Peyer's patch (tissue), 4 donors: ENCODE data around the gene RAET1E. TPM values are rescaled to one million over a fixed set of nuclear protein-coding genes. Genes with fewer than 3 reads are reported as not detected.

ENCODE experiments used
- DNase-seq, 3 donors: peaks; one replicate each; pipeline ENCODE4 v3.0.0-alpha.2; 2017 to 2019
- H3K27ac ChIP-seq, 4 donors: fragments of 200-600 bp; sonication (generic); one replicate each; pipeline ENCODE4 v1.5.1; 2016 to 2019
- H3K27me3 ChIP-seq, 2 donors: fragments of 200-600 bp; sonication (generic); one replicate each; pipeline ENCODE4 v1.5.1; 2019
- H3K36me3 ChIP-seq, 3 donors: fragments of 200-600 bp; sonication (generic); one replicate each; pipeline ENCODE4 v1.5.1; 2016 to 2019
- H3K4me1 ChIP-seq, 4 donors: fragments of 200-600 bp; sonication (generic); one replicate each; pipeline ENCODE4 v1.5.1; 2016 to 2019
- H3K4me3 ChIP-seq, 4 donors: fragments of 200-600 bp; sonication (generic); 1 replicate in 3 of 4; 2 replicates in 1 of 4; pipeline ENCODE4 v1.5.1; 2016 to 2019; ENCODE audit warnings: mild to moderate bottlenecking in 1 of 4
- H3K9me3 ChIP-seq, 4 donors: fragments of 200-600 bp; sonication (generic); one replicate each; pipeline ENCODE4 v1.5.1; 2016 to 2019; ENCODE audit warnings: mild to moderate bottlenecking in 1 of 4
- CTCF ChIP-seq, 6 experiments: fragments of 450-650 bp in 4 of 6; fragments of 200-600 bp in 2 of 6; sonication (generic) in 1 of 6; IDR thresholded peaks; one replicate each; pipeline ENCODE4 v1.5.1; 2017 to 2019; ENCODE audit warnings: antibody characterized with exemption in 6 of 6, mild to moderate bottlenecking in 3 of 6, moderate library complexity in 1 of 6
- POLR2A ChIP-seq, 2 donors: fragments of 450-650 bp; IDR thresholded peaks; one replicate each; pipeline ENCODE4 v1.5.1; 2017; ENCODE audit warnings: antibody characterized with exemption in 2 of 2, mild to moderate bottlenecking in 2 of 2, moderate library complexity in 2 of 2
- total RNA-seq, 4 donors: library from RNA; depleted of rRNA; stranded (reverse); fragments of >200 nt; gene quantifications; one replicate each; pipeline ENCODE4 v1.1.0, GENCODE V29; 2016

RAET1E gene
- total RNA-seq, 4 donors from 2014 or later: not detected

GRCh38 chr6:149907317-149907716 lies 9.4 kb upstream of the RAET1E start:
- H3K9me3 ChIP-seq: peaks cover 0 to 19% (median 2%) of the 10 kb centered on the region in 4 donors
- no peak for DNase-seq
- no peak for TF ChIP-seq CTCF (IDR thresholded peaks at IDR 0.05)
- no peak for TF ChIP-seq POLR2A (IDR thresholded peaks at IDR 0.05)
- no peaks in the 10 kb centered on the region for H3K27me3 ChIP-seq
- no peak overlapping the region for H3K4me3 ChIP-seq
- H3K27ac ChIP-seq: no peak overlapping the region
- H3K4me1 ChIP-seq: no peaks in the 10 kb centered on the region
- no peaks in the 10 kb centered on the region for H3K36me3 ChIP-seq

- no peak for TF ChIP-seq POLR2A (IDR thresholded peaks at IDR 0.05)
- no peak for TF ChIP-seq CTCF (IDR thresholded peaks at IDR 0.05)
- Histone ChIP-seq H3K27me3 (no peaks in the 10 kb centered on the region), H3K4me3 (no peak overlapping the region), H3K9me3 (peaks cover 0 to 19% (median 2%) of the 10 kb centered on the region in 4 donors), H3K36me3 (no peaks in the 10 kb centered on the region), H3K4me1 (no peaks in the 10 kb centered on the region), H3K27ac (no peak overlapping the region)
- DNase-seq: no peak
Observed at GRCh38 chr6:149906405-149906804, 8.5 kb upstream of the RAET1E start.

- H3K27ac ChIP-seq: no peak overlapping the region
- no peaks in the 10 kb centered on the region for H3K27me3 ChIP-seq
- H3K36me3 ChIP-seq: no peaks in the 10 kb centered on the region
- DNase-seq: no peak
- TF ChIP-seq POLR2A (IDR thresholded peaks at IDR 0.05) (no peak), CTCF (IDR thresholded peaks at IDR 0.05) (no peak)
- H3K4me3 ChIP-seq: no peak overlapping the region
- no peaks in the 10 kb centered on the region for H3K4me1 ChIP-seq
- H3K9me3 ChIP-seq: peaks cover 0 to 19% (median 2%) of the 10 kb centered on the region in 4 donors
Observed at GRCh38 chr6:149905911-149906371, 8.0 kb upstream of the RAET1E start.

DNA sequence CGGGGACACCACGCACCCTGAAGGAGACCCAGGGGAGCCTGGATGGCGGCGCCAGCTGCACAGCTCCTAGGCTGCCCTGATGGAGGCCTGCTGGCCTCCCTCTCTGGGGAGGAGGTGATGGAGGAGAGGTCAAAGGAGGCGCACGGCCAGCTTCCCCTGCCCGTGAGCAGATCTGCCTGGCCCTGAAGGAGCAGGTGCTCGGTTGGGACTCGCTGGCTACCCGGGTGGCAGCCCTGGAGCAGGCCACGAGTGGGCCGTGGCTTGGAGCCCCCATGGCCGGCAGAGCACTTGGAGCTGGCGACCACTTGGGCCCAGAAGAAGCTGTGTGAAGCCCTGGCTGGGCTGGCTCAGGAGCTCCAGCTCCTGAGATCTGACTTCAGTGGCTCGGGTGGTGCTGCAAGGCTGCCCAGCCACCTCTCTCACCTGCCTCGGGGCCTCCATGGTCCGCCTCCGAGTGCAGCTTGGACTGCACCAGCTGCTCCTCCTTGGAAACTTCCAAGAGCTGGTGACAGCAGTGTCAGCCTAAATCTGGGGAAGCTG lies 7.5 kb upstream of the RAET1E start:
- TF ChIP-seq CTCF (IDR thresholded peaks at IDR 0.05): no peak
- no peak for TF ChIP-seq POLR2A (IDR thresholded peaks at IDR 0.05)

DNA sequence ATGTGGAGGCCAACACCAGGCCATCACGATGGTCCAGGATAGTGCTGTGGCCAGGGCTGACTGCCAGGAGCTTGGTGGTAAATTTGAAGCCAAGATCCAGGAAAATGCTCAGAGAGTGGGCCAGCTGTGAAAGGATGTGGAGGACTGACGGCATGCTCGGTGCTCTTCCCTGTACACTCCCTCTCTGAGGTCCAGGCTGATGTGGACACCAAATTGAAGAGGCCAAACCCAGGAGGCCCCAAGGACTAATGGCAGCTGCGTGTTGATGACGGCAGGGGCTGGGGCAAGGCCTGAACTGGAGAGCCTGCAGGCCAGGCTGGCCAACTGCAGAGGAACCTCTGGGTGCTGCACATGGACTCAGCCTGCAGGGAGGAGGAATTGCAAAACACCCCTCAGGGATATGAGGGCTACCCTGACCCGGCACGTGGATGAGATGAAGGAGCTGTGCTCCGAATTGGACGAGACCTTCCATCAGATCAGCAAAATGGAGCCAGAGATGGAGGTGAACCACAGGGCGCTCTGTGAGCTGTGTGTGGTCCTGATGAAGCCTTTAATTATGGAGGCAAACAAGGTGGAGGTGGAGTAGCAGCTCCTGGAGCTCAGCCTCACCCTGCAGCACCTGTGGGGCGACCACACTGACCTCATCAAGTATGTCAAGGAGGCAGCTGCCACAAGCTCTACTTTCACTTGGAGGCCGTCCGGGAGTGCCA lies 6.9 kb upstream of the RAET1E start:
- H3K27ac ChIP-seq: no peak overlapping the region
- no peak for DNase-seq

More for the DNA sequence above, 7.5 kb upstream of the RAET1E start:
- Histone ChIP-seq H3K4me3 (no peak overlapping the region), H3K27me3 (no peaks in the 10 kb centered on the region), H3K9me3 (peaks cover 0 to 19% (median 2%) of the 10 kb centered on the region in 4 donors), H3K27ac (no peak overlapping the region), H3K36me3 (no peaks in the 10 kb centered on the region), H3K4me1 (no peaks in the 10 kb centered on the region)
- DNase-seq: no peak

More for the DNA sequence above, 6.9 kb upstream of the RAET1E start:
- Histone ChIP-seq H3K27me3 (no peaks in the 10 kb centered on the region), H3K36me3 (no peaks in the 10 kb centered on the region), H3K9me3 (peaks cover 0 to 19% (median 2%) of the 10 kb centered on the region in 4 donors), H3K4me3 (no peak overlapping the region), H3K4me1 (no peaks in the 10 kb centered on the region)
- TF ChIP-seq CTCF (IDR thresholded peaks at IDR 0.05): no peak
- TF ChIP-seq POLR2A (IDR thresholded peaks at IDR 0.05): no peak
